ENCODE results near the gene IL11RA.

DNA sequence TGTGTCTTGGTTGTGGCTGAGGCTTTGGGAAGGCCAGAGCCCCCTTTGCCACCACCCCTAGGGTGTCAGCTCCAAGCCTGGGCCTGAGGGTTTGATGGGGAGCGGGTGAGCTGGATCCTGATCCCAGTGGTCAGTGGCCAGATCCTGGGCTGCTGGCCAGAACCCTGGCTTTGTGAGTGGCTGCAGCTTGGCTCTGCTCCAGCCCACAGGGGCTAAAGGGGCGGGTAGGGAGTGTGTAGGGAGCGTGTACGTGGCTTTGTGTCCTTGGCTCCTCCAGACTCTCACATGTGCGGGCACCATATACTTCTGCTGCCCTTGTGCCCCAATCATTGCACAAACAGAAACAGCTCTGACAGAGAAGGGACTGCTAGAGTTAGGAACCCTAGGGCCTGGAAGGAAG is 1.2 kb upstream of the IL11RA start:
- TF ChIP-seq MYC (IDR thresholded peaks at IDR 0.05; ENCODE audit: low read depth, low read length) = no peak
- TF ChIP-seq POLR2AphosphoS5 (IDR thresholded peaks at IDR 0.05; ENCODE audit: insufficient read depth, low read depth, low read length) = no peak
- TF ChIP-seq, protein P1, sequence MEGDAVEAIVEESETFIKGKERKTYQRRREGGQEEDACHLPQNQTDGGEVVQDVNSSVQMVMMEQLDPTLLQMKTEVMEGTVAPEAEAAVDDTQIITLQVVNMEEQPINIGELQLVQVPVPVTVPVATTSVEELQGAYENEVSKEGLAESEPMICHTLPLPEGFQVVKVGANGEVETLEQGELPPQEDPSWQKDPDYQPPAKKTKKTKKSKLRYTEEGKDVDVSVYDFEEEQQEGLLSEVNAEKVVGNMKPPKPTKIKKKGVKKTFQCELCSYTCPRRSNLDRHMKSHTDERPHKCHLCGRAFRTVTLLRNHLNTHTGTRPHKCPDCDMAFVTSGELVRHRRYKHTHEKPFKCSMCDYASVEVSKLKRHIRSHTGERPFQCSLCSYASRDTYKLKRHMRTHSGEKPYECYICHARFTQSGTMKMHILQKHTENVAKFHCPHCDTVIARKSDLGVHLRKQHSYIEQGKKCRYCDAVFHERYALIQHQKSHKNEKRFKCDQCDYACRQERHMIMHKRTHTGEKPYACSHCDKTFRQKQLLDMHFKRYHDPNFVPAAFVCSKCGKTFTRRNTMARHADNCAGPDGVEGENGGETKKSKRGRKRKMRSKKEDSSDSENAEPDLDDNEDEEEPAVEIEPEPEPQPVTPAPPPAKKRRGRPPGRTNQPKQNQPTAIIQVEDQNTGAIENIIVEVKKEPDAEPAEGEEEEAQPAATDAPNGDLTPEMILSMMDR (IDR thresholded peaks at IDR 0.05; ENCODE audit: extremely low read depth in 1 of 2, insufficient read depth in 1 of 2, low read depth in 1 of 2, low read length in 2 of 2) = no peak
- no peak for TF ChIP-seq JUN (IDR thresholded peaks at IDR 0.05; ENCODE audit: borderline replicate concordance, insufficient read depth, insufficient read length, low read depth)
- TF ChIP-seq POLR2A (IDR thresholded peaks at IDR 0.05; ENCODE audit: low read depth, low read length) = no peak
- TF ChIP-seq EZH2 (IDR thresholded peaks at IDR 0.05; ENCODE audit: borderline replicate concordance, low read depth, low read length, severe bottlenecking) = no peak
- TF ChIP-seq, protein P2, sequence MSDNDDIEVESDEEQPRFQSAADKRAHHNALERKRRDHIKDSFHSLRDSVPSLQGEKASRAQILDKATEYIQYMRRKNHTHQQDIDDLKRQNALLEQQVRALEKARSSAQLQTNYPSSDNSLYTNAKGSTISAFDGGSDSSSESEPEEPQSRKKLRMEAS (IDR thresholded peaks at IDR 0.05; ENCODE audit: insufficient read depth, insufficient read length) = no peak
